ENCODE data around the gene MEI1.

- TF ChIP-seq RAD21 (conservative IDR thresholded peaks at IDR 0.05), result no peak
- TF ChIP-seq EZH2 (IDR thresholded peaks at IDR 0.05; ENCODE audit: borderline replicate concordance, insufficient read depth, low read length, poor library complexity, severe bottlenecking), result no peak
- TF ChIP-seq REST (IDR thresholded peaks at IDR 0.05; ENCODE audit: borderline replicate concordance), result no peak
- no peak for TF ChIP-seq EP300 (conservative IDR thresholded peaks at IDR 0.05; ENCODE audit: poor library complexity, severe bottlenecking)
Measured at GRCh38 chr22:41831828-41832552, 132.7 kb downstream of the MEI1 start.
